ENCODE data around the gene ENG.
A peak's percentile ranks its signal among the peaks of the same experiment; 100 is the strongest.

Gene ENG

GRCh38 chr9:127812011-127812410 is 42.4 kb downstream of the ENG start:
- DNase-seq, result no peak

- no peak for DNase-seq
Observed at GRCh38 chr9:127810378-127811187, 43.9 kb downstream of the ENG start.

GRCh38 chr9:127809540-127810377 is 44.7 kb downstream of the ENG start:
- DNase-seq, result no peak

- no peak for DNase-seq
Observed at GRCh38 chr9:127809002-127809539, 45.4 kb downstream of the ENG start.

- DNase-seq, result no peak
Observed at GRCh38 chr9:127808347-127809001, 46.0 kb downstream of the ENG start.

GRCh38 chr9:127806871-127807270 is 47.6 kb downstream of the ENG start:
- no peak for DNase-seq

GRCh38 chr9:127805620-127806019 is 48.8 kb downstream of the ENG start:
- DNase-seq, result peak; percentile 92

- no peak for DNase-seq
Observed at GRCh38 chr9:127803507-127804352, 50.7 kb downstream of the ENG start.

GRCh38 chr9:127802576-127803443 is 51.6 kb downstream of the ENG start, which contains the start of gene FPGS:
FPGS (plus strand) TSS chr9:127802882; CDS start chr9:127802925, 43 bp downstream.
- DNase-seq, result peak; percentile 97

- no peak for DNase-seq
Observed at GRCh38 chr9:127801955-127802575, 52.4 kb downstream of the ENG start.

GRCh38 chr9:127796852-127797370 is 57.5 kb downstream of the ENG start:
- no peak for DNase-seq

- DNase-seq, result no peak
Observed at GRCh38 chr9:127796225-127796813, 58.1 kb downstream of the ENG start.

GRCh38 chr9:127794001-127794791 is 60.3 kb downstream of the ENG start:
- no peak for DNase-seq

GRCh38 chr9:127793093-127793708 is 61.3 kb downstream of the ENG start:
- no peak for DNase-seq

- no peak for DNase-seq
Observed at GRCh38 chr9:127792417-127793031, 61.9 kb downstream of the ENG start.

GRCh38 chr9:127791085-127791484 is 63.4 kb downstream of the ENG start:
- DNase-seq, result no peak

GRCh38 chr9:127790094-127790855 is 64.2 kb downstream of the ENG start:
- no peak for DNase-seq
